OCI-LY7 (cell line): ENCODE results near the gene S100A8. TPM values are rescaled to one million over a fixed set of nuclear protein-coding genes. Genes with fewer than 3 reads are reported as not detected.

Experiments used
- BruUV-seq: library from RNA; stranded (reverse); fragments of 400-500 nt; replicated peaks from 2 replicates; lab custom pipeline; 2021; lab: Mats Ljungman, UMichigan
- CTCF ChIA-PET: fragments of 300-600 bp; sonication (Branson Sonifier 250); formaldehyde crosslinking; loops from one replicate; lab custom pipeline; 2022; ENCODE audit warnings: antibody characterized with exemption; ENCODE audit not compliant: unreplicated experiment; lab: Charles Lee
- POLR2A ChIA-PET: fragments of 300-600 bp; sonication (Branson Sonifier 250); formaldehyde crosslinking; loops from one replicate; lab custom pipeline; 2022; ENCODE audit warnings: antibody characterized with exemption; lab: Charles Lee
- DNase-seq: peaks from one replicate; pipeline ENCODE4 v3.0.0-alpha.2; 2015; ENCODE audit warnings: low spot score
- H2AFZ ChIP-seq: fragments of 200-600 bp; sonication (generic), shearing (Covaris generic); 2 replicates; pipeline ENCODE4 v1.6.1; 2014; ENCODE audit warnings: mild to moderate bottlenecking, antibody characterized with exemption, low read length, moderate library complexity
- H3K27ac ChIP-seq: fragments of 200-600 bp; sonication (generic); 2 replicates; pipeline ENCODE4 v1.5.1; 2014; ENCODE audit warnings: mixed run types, low read depth, mild to moderate bottlenecking, moderate library complexity, low read length, inconsistent platforms; ENCODE audit not compliant: poor library complexity, severe bottlenecking
- H3K36me3 ChIP-seq: fragments of 200-600 bp; sonication (generic); 2 replicates; pipeline ENCODE4 v1.6.1; 2014; ENCODE audit warnings: mild to moderate bottlenecking, antibody characterized with exemption, low read length, moderate library complexity, mixed read lengths; ENCODE audit not compliant: insufficient read depth
- H3K4me1 ChIP-seq: fragments of 200-600 bp; sonication (generic); 2 replicates; pipeline ENCODE4 v1.5.1; 2014; ENCODE audit warnings: mild to moderate bottlenecking, low read length; ENCODE audit not compliant: insufficient read depth, poor library complexity, severe bottlenecking
- H3K4me2 ChIP-seq: fragments of 200-600 bp; sonication (generic); 2 replicates; pipeline ENCODE4 v1.6.1; 2014; ENCODE audit warnings: mild to moderate bottlenecking, low read length
- H3K4me3 ChIP-seq: fragments of 200-600 bp; sonication (generic); 2 replicates; pipeline ENCODE4 v1.5.1; 2014; ENCODE audit warnings: mild to moderate bottlenecking, low read depth, low read length; ENCODE audit not compliant: poor library complexity, severe bottlenecking
- H3K79me2 ChIP-seq: fragments of 200-600 bp; sonication (generic); 2 replicates; pipeline ENCODE4 v1.6.1; 2016; ENCODE audit warnings: low read depth, mild to moderate bottlenecking, low read length, moderate library complexity, mixed read lengths; ENCODE audit not compliant: insufficient read depth
- H3K9me2 ChIP-seq: fragments of 200-600 bp; sonication (generic); 2 replicates; pipeline ENCODE4 v1.6.1; 2016; ENCODE audit warnings: mild to moderate bottlenecking, low read length, mixed read lengths; ENCODE audit not compliant: insufficient read depth
- H3K9me3 ChIP-seq: fragments of 200-600 bp; sonication (generic); 2 replicates; pipeline ENCODE4 v1.6.1; 2014; ENCODE audit warnings: mild to moderate bottlenecking, mixed run types, low read length, mixed read lengths
- H4K20me1 ChIP-seq: fragments of 200-600 bp; sonication (generic); 2 replicates; pipeline ENCODE4 v1.6.1; 2014; ENCODE audit warnings: mild to moderate bottlenecking, antibody characterized with exemption, low read length, moderate library complexity, mixed read lengths; ENCODE audit not compliant: insufficient read depth
- CTCF ChIP-seq: fragments of 200-600 bp; sonication (generic); conservative IDR thresholded peaks from 2 replicates; pipeline ENCODE4 v1.5.1; 2014; ENCODE audit warnings: mild to moderate bottlenecking, antibody characterized with exemption, low read length, moderate library complexity, mixed read lengths
- EZH2phosphoT487 ChIP-seq: fragments of 200-600 bp; sonication (generic); IDR thresholded peaks from 2 replicates; pipeline ENCODE4 v1.6.1; 2018; ENCODE audit warnings: low read depth, borderline replicate concordance, mild to moderate bottlenecking, mixed run types, antibody characterized with exemption, low read length, moderate library complexity, mixed read lengths
- intact Hi-C: fragments of 100-400 bp; cut with micrococcal nuclease; formaldehyde crosslinking; loops from one replicate; pipeline ENCODE4 v1.10.0; 2022; ENCODE audit not compliant: unreplicated experiment
- small RNA-seq: library from RNA; depleted of rRNA; stranded (forward); fragments of <200 nt; gene quantifications from one replicate; pipeline ENCODE3, GENCODE V24; 2014
- total RNA-seq, 2 experiments: library from RNA; depleted of rRNA in 1 of 2; stranded (reverse); fragments of >200 nt in 1 of 2; shearing (Covaris generic) in 1 of 2; gene quantifications; 2 replicates each; pipeline ENCODE4 v1.2.3, GENCODE V29; 2014 to 2022

Gene S100A8
- total RNA-seq, 2 experiments from 2014 or later, result not detected

GRCh38 chr1:153341431-153341934, 49.4 kb downstream of the S100A8 start:
- intact Hi-C loops, result no loop called here
- Histone ChIP-seq H3K9me3 (no peaks in the 10 kb centered on the region), H3K79me2 (no peaks in the 10 kb centered on the region), H3K9me2 (no peaks in the 10 kb centered on the region), H3K4me3 (no peak overlapping the region), H4K20me1 (no peaks in the 10 kb centered on the region), H2AFZ (no peak overlapping the region), H3K27ac (no peak overlapping the region), H3K4me1 (no peaks in the 10 kb centered on the region), H3K4me2 (no peak overlapping the region), H3K36me3 (no peaks in the 10 kb centered on the region)
- TF ChIP-seq CTCF (no peak), EZH2phosphoT487 (no peak)
- ChIA-PET POLR2A (no interaction called here), CTCF (no interaction called here)
- BruUV-seq, result no TSS peak
- DNase-seq, result no peak

- H3K79me2 ChIP-seq, result no peaks in the 10 kb centered on the region
- no peak overlapping the region for H2AFZ ChIP-seq
- H3K9me2 ChIP-seq, result no peaks in the 10 kb centered on the region
- H4K20me1 ChIP-seq, result no peaks in the 10 kb centered on the region
- no peak for DNase-seq
- H3K4me2 ChIP-seq, result no peak overlapping the region
- H3K9me3 ChIP-seq, result no peaks in the 10 kb centered on the region
- intact Hi-C loops, result no loop called here
- H3K36me3 ChIP-seq, result no peaks in the 10 kb centered on the region
- no peak overlapping the region for H3K27ac ChIP-seq
- CTCF ChIA-PET, result no interaction called here
- POLR2A ChIA-PET, result no interaction called here
- no TSS peak for BruUV-seq
- TF ChIP-seq CTCF (no peak), EZH2phosphoT487 (no peak)
- no peaks in the 10 kb centered on the region for H3K4me1 ChIP-seq
- no peak overlapping the region for H3K4me3 ChIP-seq
Measured at GRCh38 chr1:153340356-153340755, 50.5 kb downstream of the S100A8 start.

Small RNA genes within 50 kb of the gene (small RNA-seq; reads per million reads assigned to genes)
- gene S100A15A, result not detected

Other genes starting within 250 kb of the S100A8 start
- not detected in 2 replicates for gene SPRR2G, start 240.2 kb downstream of the S100A8 start, total RNA-seq (2014; rRNA removed; shearing (Covaris generic))
- not detected in 2 replicates for gene SPRR2G, start 240.2 kb downstream of the S100A8 start, total RNA-seq (2022)
- not detected in 2 replicates for gene LELP1, start 187.6 kb downstream of the S100A8 start, total RNA-seq (2014; rRNA removed; shearing (Covaris generic))
- gene LELP1, start 187.6 kb downstream of the S100A8 start, total RNA-seq (2022), result not detected in 2 replicates
- not detected in 2 replicates for gene PRR9, start 173.5 kb downstream of the S100A8 start, total RNA-seq (2014; rRNA removed; shearing (Covaris generic))
- not detected in 2 replicates for gene PRR9, start 173.5 kb downstream of the S100A8 start, total RNA-seq (2022)
- not detected in 2 replicates for gene LORICRIN, start 131.4 kb downstream of the S100A8 start, total RNA-seq (2014; rRNA removed; shearing (Covaris generic))
- gene LORICRIN, start 131.4 kb downstream of the S100A8 start, total RNA-seq (2022), result not detected in 2 replicates
- gene PGLYRP3, start 78.1 kb downstream of the S100A8 start, total RNA-seq (2014; rRNA removed; shearing (Covaris generic)), result not detected in 2 replicates
- not detected in 2 replicates for gene PGLYRP3, start 78.1 kb downstream of the S100A8 start, total RNA-seq (2022)
- not detected in 2 replicates for gene PGLYRP4, start 42.2 kb downstream of the S100A8 start, total RNA-seq (2014; rRNA removed; shearing (Covaris generic))
- gene PGLYRP4, start 42.2 kb downstream of the S100A8 start, total RNA-seq (2022), result not detected in 2 replicates
- gene S100A9, start 33.2 kb downstream of the S100A8 start, total RNA-seq (2014; rRNA removed; shearing (Covaris generic)), result not detected in 2 replicates
- not detected in 2 replicates for gene S100A9, start 33.2 kb downstream of the S100A8 start, total RNA-seq (2022)
- gene S100A12, start 15.5 kb downstream of the S100A8 start, total RNA-seq (2014; rRNA removed; shearing (Covaris generic)), result not detected in 2 replicates
- not detected in 2 replicates for gene S100A12, start 15.5 kb downstream of the S100A8 start, total RNA-seq (2022)
- gene S100A7A, start 25.4 kb upstream of the S100A8 start, total RNA-seq (2014; rRNA removed; shearing (Covaris generic)), result not detected in 2 replicates
- not detected in 2 replicates for gene S100A7A, start 25.4 kb upstream of the S100A8 start, total RNA-seq (2022)
- gene S100A7, start 69.6 kb upstream of the S100A8 start, total RNA-seq (2014; rRNA removed; shearing (Covaris generic)), result not detected in 2 replicates
- gene S100A7, start 69.6 kb upstream of the S100A8 start, total RNA-seq (2022), result not detected in 2 replicates
- not detected in 2 replicates for gene S100A6, start 144.9 kb upstream of the S100A8 start, total RNA-seq (2014; rRNA removed; shearing (Covaris generic))
- gene S100A6, start 144.9 kb upstream of the S100A8 start, total RNA-seq (2022), result not detected in 2 replicates
- gene S100A5, start 149.9 kb upstream of the S100A8 start, total RNA-seq (2014; rRNA removed; shearing (Covaris generic)), result not detected in 2 replicates
- gene S100A5, start 149.9 kb upstream of the S100A8 start, total RNA-seq (2022), result not detected in 2 replicates
- 1.6 and 3.6 TPM in 2 replicates for gene S100A4, start 154.7 kb upstream of the S100A8 start, total RNA-seq (2014; rRNA removed; shearing (Covaris generic))
- gene S100A4, start 154.7 kb upstream of the S100A8 start, total RNA-seq (2022), result 0.53 and 1.9 TPM in 2 replicates
- gene S100A3, start 158.2 kb upstream of the S100A8 start, total RNA-seq (2014; rRNA removed; shearing (Covaris generic)), result not detected in 2 replicates
- not detected in 2 replicates for gene S100A3, start 158.2 kb upstream of the S100A8 start, total RNA-seq (2022)
- not detected in 2 replicates for gene S100A2, start 174.8 kb upstream of the S100A8 start, total RNA-seq (2014; rRNA removed; shearing (Covaris generic))
- gene S100A2, start 174.8 kb upstream of the S100A8 start, total RNA-seq (2022), result 1.4 TPM in 1 of 2 replicates, not detected in the other
- gene S100A16, start 222.1 kb upstream of the S100A8 start, total RNA-seq (2014; rRNA removed; shearing (Covaris generic)), result not detected in 2 replicates
- 0.33 TPM in 1 of 2 replicates, not detected in the other for gene S100A16, start 222.1 kb upstream of the S100A8 start, total RNA-seq (2022)
- gene S100A14, start 225.3 kb upstream of the S100A8 start, total RNA-seq (2014; rRNA removed; shearing (Covaris generic)), result not detected in 2 replicates
- not detected in 2 replicates for gene S100A14, start 225.3 kb upstream of the S100A8 start, total RNA-seq (2022)
- gene S100A13, start 236.4 kb upstream of the S100A8 start, total RNA-seq (2014; rRNA removed; shearing (Covaris generic)), result 2.7 and 4.8 TPM in 2 replicates
- 6.9 and 10.3 TPM in 2 replicates for gene S100A13, start 236.4 kb upstream of the S100A8 start, total RNA-seq (2022)
- not detected in 2 replicates for gene S100A1, start 237.4 kb upstream of the S100A8 start, total RNA-seq (2014; rRNA removed; shearing (Covaris generic))
- not detected in 2 replicates for gene S100A1, start 237.4 kb upstream of the S100A8 start, total RNA-seq (2022)
- 70.9 and 85.3 TPM in 2 replicates for gene CHTOP, start 243.0 kb upstream of the S100A8 start, total RNA-seq (2014; rRNA removed; shearing (Covaris generic))
- 106 and 107 TPM in 2 replicates for gene CHTOP, start 243.0 kb upstream of the S100A8 start, total RNA-seq (2022)